HS-5 (cell line): ENCODE measurements around the gene ACAN.

Source experiments
- DNase-seq: peaks from one replicate; pipeline ENCODE4 v3.0.0-alpha.2; 2012; ENCODE audit warnings: low read depth

ACAN gene

GRCh38 chr15:88902846-88903245 lies 99.6 kb downstream of the ACAN start:
- no peak for DNase-seq

- DNase-seq, result no peak
These were observed 101.0 kb downstream of the ACAN start for GRCh38 chr15:88904257-88904623.

GRCh38 chr15:88904624-88905327 lies 101.5 kb downstream of the ACAN start:
- peak; percentile 39 for DNase-seq

DNA sequence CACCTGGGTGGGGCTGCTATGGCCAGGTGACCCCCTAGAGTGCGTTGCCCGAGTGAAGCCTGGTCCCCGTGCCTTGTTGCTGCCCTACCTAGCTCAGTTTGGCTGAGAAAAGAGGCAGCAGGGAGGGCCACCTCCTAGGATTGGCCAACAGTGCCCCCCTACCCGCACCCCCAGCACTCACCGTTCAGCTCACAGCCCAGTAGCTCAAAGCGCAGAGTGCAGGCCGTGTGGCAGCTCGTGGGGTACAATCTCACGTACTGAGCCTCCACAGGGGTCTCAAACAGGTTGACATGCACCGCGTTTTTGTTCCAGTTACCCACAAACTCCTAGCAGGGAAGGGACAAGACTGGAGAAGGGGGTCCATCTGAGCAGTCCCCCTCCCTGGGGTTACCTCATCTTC lies 102.3 kb downstream of the ACAN start:
- DNase-seq, result no peak

DNA sequence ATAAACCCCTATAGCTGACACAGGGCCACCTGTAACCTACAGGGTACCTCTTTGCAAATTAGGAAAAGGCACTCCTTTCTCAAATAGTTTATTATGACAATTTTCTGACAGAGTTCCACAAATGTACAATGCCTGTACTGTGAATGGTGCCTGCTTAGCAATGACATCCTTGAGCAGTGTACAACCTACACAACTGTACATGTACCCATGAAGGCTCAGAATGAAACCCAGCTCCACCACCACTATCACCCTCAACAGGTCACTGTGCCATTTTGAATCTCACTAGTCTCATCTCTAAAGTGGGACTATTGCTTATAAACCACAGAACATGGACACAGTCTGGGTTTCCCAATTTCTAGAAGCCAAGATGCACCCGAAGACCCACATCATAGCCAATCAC lies 102.9 kb downstream of the ACAN start:
- no peak for DNase-seq

- DNase-seq, result no peak
These were observed 103.3 kb downstream of the ACAN start for GRCh38 chr15:88906551-88906950.

DNA sequence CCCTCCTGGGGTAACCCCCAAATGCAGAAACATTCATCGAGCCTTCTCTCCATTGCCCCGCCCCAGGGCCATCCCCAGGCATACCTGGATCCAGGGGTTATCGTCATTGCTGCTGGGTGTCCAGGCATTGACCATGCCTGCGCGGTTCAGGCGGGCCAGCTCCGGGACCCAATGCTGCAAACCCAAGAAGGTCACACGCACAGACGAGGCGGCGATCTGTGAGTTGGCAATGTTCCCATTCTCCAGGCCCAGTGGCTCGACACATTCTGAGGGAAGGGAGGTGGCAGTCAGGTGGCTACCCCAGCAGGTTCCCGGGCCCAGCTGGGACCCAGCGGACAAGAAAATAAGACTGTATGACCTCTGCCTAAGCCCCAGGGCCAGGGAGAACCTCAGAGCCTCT lies 103.9 kb downstream of the ACAN start:
- no peak for DNase-seq

DNA sequence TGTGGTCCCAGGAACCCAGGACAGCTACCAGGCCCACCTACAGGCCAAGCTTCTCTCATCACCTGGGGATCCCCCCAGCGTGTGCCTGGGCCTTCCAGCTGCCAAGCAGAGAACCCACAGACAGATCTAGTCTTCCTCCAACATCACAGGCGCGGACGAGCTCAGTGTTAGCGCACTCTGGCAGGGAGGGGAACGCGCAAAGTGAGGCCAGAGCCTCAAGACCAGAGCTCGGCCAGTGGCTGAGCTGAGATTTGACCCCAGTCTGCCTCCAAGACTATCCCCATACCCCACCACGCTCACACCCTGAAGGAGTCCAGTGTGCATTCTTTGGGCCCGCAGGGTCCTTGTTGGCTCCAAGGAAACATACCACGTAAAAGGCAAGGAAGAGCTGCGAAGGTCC lies 104.9 kb downstream of the ACAN start:
- DNase-seq, result no peak

- no peak for DNase-seq
These were observed 105.7 kb downstream of the ACAN start for GRCh38 chr15:88908697-88909621.

GRCh38 chr15:88909956-88910831 lies 107.0 kb downstream of the ACAN start:
- DNase-seq, result no peak

- no peak for DNase-seq
These were observed 108.5 kb downstream of the ACAN start for GRCh38 chr15:88911766-88912118.

GRCh38 chr15:88912500-88912921 lies 109.3 kb downstream of the ACAN start:
- DNase-seq, result no peak

DNA sequence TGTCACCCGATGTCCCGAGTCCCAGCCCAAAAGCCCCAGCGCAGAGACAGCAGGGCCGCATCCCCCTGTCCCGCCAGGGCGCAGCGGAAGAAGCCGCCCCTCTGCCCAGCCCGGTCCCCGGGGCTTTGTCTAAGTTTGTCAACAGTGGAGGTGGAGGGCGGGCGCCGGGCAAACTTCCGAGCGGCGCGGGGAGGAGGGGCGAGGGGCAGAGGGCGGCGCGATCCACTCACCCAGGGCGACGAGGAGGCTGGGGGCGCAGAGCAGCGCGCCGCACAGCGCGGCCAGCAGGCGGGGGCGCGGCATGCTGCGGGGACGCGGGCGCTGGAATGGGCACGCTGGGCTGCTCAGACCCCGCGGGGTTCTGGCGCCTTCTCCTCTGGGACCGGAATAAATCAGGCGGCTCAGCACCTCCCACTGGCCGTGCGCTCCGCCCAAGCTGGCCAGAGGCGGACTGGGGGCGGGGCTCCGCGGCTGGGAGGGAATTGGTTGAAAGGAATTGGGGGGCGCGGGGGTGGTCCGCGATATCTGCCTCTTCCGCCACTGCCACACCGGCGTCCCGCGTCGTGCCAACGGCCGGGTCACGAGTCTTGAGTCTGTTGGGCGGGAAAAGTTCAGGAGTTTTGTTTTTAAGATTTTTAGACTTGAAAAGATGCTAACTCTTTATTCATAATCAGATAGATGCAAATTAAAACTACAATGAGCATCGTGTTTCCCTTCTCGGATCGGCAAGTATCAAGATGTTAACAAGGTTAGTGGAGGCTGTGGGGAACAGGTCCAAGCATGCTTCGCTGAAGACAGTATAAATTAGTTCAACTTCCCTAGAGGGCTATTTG lies 110.0 kb downstream of the ACAN start, which contains the start of gene MFGE8:
TSS of gene MFGE8 (minus strand) at position 363 of the 833 bp plus-strand sequence. CDS start at position 303, 60 bp downstream.
- DNase-seq, result no peak

DNA sequence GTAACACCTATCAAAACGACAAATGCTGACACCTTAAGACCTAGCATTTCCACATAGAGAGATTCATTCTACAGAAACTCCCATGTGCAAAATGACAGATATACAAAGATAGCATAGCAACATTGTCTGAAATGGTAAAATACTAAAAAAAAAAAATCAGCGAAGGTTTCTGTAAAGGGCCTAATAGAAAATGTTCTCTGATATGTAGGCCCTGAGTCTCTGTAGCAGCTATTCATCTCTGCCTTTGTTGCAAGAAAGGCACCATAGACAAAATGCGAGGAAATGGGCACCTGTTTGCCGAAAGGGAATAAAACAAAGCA lies 110.6 kb downstream of the ACAN start:
- no peak for DNase-seq

- DNase-seq, result no peak
These were observed 112.1 kb downstream of the ACAN start for GRCh38 chr15:88915354-88915753.

DNA sequence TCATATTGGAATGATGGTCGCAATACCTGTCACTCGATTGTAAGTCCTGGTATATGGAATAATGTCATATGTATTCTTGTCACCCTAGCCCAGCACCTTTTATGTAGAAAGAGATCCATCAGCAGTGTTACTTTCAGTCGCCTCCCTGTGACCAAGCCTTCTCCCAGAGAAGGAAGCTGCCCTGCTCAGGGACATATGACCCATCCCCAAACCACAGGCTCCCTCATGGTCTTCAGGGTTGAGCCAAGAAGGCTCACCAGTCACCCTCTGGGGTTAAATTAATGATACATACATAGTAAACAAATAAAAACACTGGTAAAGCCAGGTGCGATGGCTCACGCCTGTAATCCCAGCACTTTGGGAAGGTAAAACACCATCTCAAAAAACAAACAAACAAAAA lies 114.5 kb downstream of the ACAN start:
- DNase-seq, result no peak

- DNase-seq, result peak; percentile 95
These were observed 115.5 kb downstream of the ACAN start for GRCh38 chr15:88918738-88919137.

GRCh38 chr15:88920186-88920891 lies 117.1 kb downstream of the ACAN start:
- no peak for DNase-seq

GRCh38 chr15:88920892-88921435 lies 117.7 kb downstream of the ACAN start:
- DNase-seq, result peak; percentile 38
